ENCODE data around the gene TSPAN15.
"Not testable (repeated sequence)": the region's sequence is repeated elsewhere in the genome, so short reads cannot be mapped to it uniquely, and the experiment has no call there.

TSPAN15 gene

DNA sequence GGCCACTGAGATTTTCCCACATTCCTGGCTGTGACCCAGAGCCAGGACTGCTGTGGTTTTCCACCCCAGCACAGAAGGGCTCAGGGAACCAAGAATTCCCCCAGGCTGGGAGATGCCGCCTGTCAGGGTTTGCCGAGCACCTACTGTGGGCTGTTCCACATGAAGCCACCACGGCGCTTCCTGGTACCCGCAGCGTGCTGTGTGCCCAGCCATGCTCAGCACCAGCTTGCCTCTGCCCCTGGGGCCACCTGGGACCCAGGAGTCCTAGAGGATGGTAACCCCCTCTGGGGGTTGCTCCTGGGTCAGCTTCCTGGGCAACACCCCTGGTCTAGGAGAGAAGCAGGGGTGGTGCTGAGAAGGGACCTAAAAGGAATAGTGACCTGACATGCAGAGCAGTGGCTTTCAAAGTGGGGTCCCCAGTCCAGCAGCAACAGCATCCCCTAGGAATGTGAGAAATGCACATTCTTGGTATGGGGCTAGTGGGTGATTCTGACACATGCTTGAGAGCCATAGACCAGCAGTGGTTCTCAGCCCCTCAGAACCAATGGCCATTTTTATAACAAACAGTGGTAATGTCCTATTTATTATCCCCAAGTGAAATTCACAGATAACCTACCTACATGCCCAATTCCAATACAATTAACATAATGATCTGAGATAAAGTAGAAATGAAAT, 53.4 kb downstream of the TSPAN15 start:
- no peak for DNase-seq

- no peak for DNase-seq
These were observed 54.5 kb downstream of the TSPAN15 start for GRCh38 chr10:69505636-69506318.

DNA sequence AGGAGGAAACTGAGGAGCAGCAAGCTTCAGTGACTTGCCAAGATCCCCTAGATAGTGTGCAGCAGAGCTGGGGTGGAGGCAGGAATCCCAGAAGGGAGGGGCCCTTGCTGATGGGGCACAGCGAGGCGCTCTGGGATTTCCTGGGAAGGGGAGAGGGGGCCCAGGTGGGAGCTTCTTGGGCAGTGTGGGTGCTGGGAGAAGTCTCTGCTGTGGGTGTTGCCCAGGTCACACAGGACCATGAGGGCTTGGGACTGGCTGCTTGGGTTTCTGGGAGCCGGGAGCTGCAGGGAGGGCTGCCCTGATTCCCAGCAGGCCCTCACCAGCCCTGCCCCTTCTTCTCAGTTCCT, 55.2 kb downstream of the TSPAN15 start:
- no peak for DNase-seq

- DNase-seq: no peak
These were observed 55.8 kb downstream of the TSPAN15 start for GRCh38 chr10:69506834-69507713.

DNA sequence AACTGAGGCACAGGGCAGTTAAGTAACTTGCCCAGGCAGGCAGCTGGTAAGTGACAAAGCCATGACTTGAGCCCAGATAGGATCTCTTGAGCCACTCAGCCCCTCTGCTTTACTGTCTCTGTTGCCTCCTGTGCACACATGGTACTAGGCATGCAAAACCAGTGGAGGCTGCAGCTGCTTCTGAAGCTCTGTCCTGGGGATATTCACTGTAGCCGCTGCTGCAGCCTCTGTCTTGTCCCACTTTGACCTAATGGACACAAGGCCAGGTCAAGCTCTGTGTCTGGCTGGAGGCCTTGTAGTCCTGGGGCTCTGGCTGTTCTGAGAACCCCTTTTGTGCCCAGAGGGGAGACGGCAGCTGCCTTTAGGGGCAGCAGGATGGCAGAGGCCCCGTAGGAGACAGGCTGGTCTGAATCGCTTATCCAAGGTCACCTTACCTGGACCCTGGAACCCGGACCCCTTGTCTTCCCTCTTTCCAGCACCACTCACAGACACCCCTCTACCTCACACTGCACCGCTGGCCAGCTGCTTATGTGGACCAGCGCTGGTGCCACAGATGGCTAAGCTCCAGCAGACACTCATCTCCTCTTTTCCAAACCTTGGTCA, 57.6 kb downstream of the TSPAN15 start:
- no peak for DNase-seq

DNA sequence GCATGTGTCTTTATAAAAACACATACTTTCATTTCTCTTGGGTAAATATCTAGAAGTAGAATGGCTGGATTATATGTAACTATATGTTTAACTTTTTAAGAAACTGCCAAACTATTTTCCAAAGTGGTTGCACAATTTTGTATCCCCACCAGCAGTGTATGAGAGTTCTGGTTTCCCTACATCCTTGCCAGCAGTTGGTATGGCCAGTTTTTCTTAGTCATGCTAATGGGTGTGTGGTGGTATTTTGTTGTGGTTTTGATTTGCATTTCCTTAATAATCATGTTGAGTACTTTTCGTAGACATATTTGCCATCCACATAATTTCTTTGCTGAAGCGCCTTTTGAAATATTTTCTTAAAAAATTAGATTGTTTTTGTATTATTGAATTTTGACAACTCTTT, 61.6 kb downstream of the TSPAN15 start:
- DNase-seq: no peak

DNA sequence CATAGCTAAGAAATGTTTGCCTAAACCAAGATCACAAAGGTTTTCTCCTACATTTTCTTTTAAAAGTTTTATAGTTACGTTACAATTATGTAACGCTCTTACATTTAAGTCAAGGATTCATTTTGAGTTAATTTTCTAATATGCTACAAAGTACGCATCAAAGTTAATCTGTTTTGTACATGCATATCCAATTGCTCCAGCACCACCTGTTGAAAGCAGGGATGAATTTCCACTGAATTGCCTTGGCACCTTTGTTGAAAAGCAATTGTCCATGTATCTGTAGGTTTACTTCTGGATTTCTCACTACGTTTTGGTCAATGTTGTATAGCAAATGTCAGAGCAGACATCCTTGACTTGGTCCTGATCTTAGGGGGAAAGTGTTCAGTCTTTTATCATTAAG, 62.4 kb downstream of the TSPAN15 start:
- no peak for DNase-seq

- peak; percentile 68 for DNase-seq
These were observed 64.5 kb downstream of the TSPAN15 start for GRCh38 chr10:69515699-69516259.

- DNase-seq: no peak
These were observed 65.1 kb downstream of the TSPAN15 start for GRCh38 chr10:69516316-69516715.

DNA sequence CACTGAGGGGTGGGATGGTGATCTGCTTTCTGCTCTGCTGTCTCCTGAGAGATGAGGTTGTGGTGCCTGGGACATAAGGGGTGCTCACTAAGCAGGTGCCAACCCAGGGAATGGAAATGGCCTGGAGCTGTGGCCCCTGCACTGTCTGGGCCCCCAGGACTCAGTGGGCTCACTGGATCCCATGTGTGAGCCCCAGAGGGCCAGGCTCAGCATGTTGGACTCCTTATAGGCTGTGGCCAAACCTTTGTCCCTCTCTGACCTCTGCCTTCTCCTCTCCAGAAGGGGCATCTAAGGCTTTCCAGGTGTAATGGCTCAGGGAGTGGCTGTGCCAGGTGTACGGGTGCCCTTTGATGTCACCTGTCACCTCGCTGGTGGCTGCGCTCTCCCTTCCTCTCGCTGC, 65.5 kb downstream of the TSPAN15 start:
- no peak for DNase-seq

DNA sequence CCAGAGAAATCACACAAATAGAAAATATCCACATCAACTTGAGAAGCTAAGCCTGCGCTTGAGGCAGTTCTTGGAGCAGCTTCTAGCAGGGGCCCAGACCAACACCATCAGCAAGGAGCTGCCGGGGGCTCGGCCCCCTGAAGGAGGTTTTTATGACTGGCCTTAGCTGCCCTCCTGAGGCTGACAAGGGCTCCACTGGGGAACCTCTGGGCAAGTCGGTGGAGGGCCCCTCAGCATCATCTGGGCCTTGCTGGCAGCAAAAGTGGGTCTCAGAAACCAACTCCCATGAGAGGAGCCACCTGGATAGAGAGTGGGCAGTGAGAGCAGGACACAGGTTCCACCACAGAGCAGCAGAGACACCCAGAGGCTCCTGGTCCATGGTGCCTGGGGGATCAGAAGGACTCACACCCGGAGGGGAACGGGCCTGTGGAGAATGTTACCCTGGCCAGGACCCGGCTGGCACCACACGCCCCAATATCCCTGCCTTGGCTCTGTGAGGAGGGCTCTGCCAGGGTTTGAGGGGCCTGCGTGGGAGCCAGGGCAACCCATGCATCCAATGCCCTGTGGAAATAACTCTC, 66.1 kb downstream of the TSPAN15 start:
- DNase-seq: no peak

DNA sequence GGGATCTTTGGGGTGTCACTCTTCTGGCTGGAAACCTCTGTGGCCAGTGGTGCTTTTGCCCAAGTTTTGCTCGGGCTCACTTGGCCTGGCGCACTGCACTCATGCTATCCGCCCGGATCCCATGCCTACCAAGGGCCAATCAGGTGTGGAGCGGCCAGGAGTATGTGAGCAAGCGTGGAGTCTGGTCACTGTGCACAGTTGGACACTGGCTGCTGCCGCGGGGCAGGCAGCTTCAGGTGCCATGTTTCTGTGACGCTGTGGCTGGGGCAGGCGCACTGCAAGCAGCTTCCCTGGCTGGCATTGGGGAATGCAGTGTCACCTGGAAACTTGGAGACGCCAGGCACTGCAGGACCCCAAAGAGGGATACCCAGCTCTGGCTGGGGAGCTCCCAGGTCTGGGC, 76.7 kb downstream of the TSPAN15 start:
- no peak for DNase-seq

GRCh38 chr10:69533658-69534057, 82.4 kb downstream of the TSPAN15 start:
- DNase-seq: no peak

DNA sequence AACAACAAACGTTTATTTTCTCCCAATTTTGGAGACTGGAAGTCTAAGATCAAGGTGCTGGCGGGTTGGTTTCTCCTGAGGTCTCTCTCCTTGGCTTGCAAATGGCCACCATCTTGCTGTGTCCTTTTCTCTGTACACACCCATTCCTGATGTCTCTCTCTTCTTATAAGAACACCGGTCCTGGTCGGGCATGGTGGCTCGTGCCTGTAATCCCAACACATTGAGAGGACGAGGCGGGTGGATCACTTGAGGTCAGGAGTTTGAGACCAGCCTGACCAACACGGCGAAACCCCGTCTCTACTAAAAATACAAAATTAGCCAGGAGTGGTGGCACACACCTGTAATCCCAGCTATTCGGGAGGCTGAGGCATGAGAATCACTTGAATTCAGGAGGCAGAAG, 85.3 kb downstream of the TSPAN15 start:
- DNase-seq: not testable (repeated sequence)

GRCh38 chr10:69537449-69537848, 86.2 kb downstream of the TSPAN15 start:
- DNase-seq: no peak

DNA sequence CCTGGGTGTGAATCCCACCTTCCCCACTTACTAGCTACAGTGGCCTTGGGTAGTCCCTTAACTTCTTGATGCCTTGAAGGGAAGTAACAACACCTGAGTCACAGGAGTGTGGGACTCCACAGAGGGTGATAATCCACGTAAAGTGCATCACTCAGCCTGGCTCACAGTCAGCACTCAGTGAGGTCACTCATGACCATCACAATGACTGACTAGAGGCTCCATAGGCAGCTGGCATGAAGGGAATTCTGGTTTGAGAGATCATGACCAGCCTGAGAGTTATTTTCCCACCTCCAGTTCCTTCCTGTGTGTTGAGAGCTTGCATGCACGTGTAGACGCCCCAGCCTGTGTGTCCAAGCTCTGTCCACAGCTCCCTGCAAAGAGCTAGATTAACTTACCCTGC, 87.2 kb downstream of the TSPAN15 start:
- DNase-seq: no peak

DNA sequence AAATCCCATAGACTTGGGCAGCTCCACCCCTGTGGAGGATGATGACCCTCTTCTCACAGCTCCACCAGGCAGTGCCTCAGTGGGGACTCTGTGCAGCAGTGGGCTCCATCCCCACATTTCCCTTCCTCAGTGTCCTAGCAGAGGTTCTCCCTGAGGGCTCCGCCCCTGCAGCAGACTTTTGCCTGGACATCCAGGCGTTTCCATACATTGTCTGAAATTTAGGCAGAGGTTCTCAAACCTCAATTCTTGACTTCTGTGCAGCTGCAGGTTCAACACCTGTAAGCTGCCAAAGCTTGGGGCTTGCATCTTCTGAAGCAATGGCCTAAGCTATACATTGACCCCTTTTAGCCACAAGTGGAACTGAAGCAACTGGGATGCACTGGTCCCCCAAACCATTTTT, 90.2 kb downstream of the TSPAN15 start:
- no peak for DNase-seq

- no peak for DNase-seq
These were observed 98.7 kb downstream of the TSPAN15 start for GRCh38 chr10:69549959-69550358.

- no peak for DNase-seq
These were observed 101.0 kb downstream of the TSPAN15 start for GRCh38 chr10:69552268-69552667.

DNA sequence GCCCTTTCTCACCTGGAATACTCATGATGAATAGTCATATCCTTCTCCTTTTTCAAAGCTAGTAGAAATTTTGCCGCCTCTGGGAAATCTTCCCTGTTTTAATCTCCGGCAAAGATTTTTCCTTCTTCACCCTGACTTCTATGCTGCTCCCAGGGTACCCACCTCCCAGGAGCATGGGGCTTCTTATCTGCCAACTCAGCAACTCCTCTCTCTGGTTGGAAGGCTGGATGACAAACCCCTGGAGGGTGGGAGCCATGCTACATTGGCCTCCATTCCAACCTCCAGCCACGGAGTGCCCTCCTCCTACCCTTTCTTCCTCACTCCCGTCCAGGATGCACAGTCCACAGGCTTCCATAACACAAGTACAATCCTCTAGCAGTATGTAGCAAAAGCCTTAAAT, 102.1 kb downstream of the TSPAN15 start:
- no peak for DNase-seq

DNA sequence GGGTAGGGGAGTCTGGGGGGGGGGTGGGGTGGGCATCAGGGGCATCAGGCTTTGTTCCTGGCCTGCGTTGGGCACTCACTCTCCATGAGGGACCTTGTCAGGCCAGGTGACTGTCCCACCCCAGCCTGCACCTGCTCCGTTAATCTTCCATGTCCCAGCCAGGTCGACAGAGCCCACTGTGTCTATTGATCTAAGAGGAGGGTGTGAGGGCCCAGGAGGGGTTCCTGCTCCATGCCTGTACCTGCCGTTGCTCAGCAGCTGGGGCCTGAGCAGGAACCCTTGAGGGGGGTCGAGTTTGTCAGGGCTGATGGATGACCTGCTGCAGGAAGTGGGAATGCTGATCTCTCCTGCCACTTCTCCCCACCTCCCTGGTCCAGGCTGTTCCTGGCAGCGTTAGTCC, 103.3 kb downstream of the TSPAN15 start:
- DNase-seq: no peak

Measured in activated T-cell treated with anti-CD3 and anti-CD28 coated beads for 4 hours (primary cell).